ENCODE data around the gene PRKACA. TPM values are rescaled to one million over a fixed set of nuclear protein-coding genes. Genes with fewer than 3 reads are reported as not detected.

PRKACA gene
- 10 to 100 TPM; 31.5 to 56.1 (median 45.1) TPM for total RNA-seq

- DNase-seq (ENCODE audit: low spot score) (peak; percentile 91), ATAC-seq (ENCODE audit: low FRiP score) (peak; percentile 96)
- no peak for TF ChIP-seq CTCF (IDR thresholded peaks at IDR 0.05)
These were observed at the start of gene PRKACA for GRCh38 chr19:14117668-14118164. TSS of gene PRKACA (minus strand) at chr19:14117762. CDS start at chr19:14117547, 215 bp downstream.

GRCh38 chr19:14166999-14167575, 49.5 kb upstream of the PRKACA start:
- no peak for ATAC-seq (ENCODE audit: low FRiP score)
- DNase-seq (ENCODE audit: low spot score): no peak
- no peak for TF ChIP-seq CTCF (IDR thresholded peaks at IDR 0.05)

- no peak for DNase-seq (ENCODE audit: low spot score)
- TF ChIP-seq CTCF (IDR thresholded peaks at IDR 0.05): no peak
- no peak for ATAC-seq (ENCODE audit: low FRiP score)
These were observed 48.6 kb upstream of the PRKACA start for GRCh38 chr19:14165990-14166830.

GRCh38 chr19:14164724-14165493, 47.3 kb upstream of the PRKACA start:
- no peak for ATAC-seq (ENCODE audit: low FRiP score)
- DNase-seq (ENCODE audit: low spot score): no peak
- TF ChIP-seq CTCF (IDR thresholded peaks at IDR 0.05): no peak

- no peak for TF ChIP-seq CTCF (IDR thresholded peaks at IDR 0.05)
- DNase-seq (ENCODE audit: low spot score) (no peak), ATAC-seq (ENCODE audit: low FRiP score) (no peak)
These were observed 46.5 kb upstream of the PRKACA start for GRCh38 chr19:14164082-14164481.

- no peak for TF ChIP-seq CTCF (IDR thresholded peaks at IDR 0.05)
- DNase-seq (ENCODE audit: low spot score) (no peak), ATAC-seq (ENCODE audit: low FRiP score) (no peak)
These were observed 45.3 kb upstream of the PRKACA start for GRCh38 chr19:14162871-14163297.
